Activated naive CD4-positive, alpha-beta T cell treated with anti-CD3 and anti-CD28 coated beads for 36 hours (primary cell): ENCODE data around the gene DCN. TPM values are rescaled to one million over a fixed set of nuclear protein-coding genes. Genes with fewer than 3 reads are reported as not detected.

Experiments used
- CTCF ChIA-PET: fragments of 350-600 bp; sonication (Branson Sonifier 250); formaldehyde crosslinking; loops from one replicate; lab custom pipeline; 2021; ENCODE audit warnings: antibody characterized with exemption; lab: Charles Lee
- DNase-seq: peaks from one replicate; pipeline ENCODE4 v3.0.0-alpha.2; 2020
- H3K27ac Mint-ChIP-seq: one replicate; pipeline ENCODE4 v1.8.0; 2021; ENCODE audit warnings: mild to moderate bottlenecking, mixed read lengths
- H3K27me3 Mint-ChIP-seq: one replicate; pipeline ENCODE4 v1.8.0; 2021; ENCODE audit warnings: low read depth, mixed read lengths
- H3K36me3 Mint-ChIP-seq: one replicate; pipeline ENCODE4 v1.8.0; 2021; ENCODE audit warnings: low read depth, mixed read lengths
- H3K4me1 Mint-ChIP-seq: one replicate; pipeline ENCODE4 v1.8.0; 2021; ENCODE audit warnings: low read depth, mixed read lengths
- H3K4me3 Mint-ChIP-seq: one replicate; pipeline ENCODE4 v1.8.0; 2021; ENCODE audit warnings: mild to moderate bottlenecking, moderate library complexity, mixed read lengths
- H3K9me3 Mint-ChIP-seq: one replicate; pipeline ENCODE4 v1.8.0; 2021; ENCODE audit warnings: mixed read lengths
- intact Hi-C: fragments of 100-400 bp; cut with micrococcal nuclease; formaldehyde crosslinking; loops from one replicate; pipeline ENCODE4 v1.15.1; 2023
- total RNA-seq, 2 experiments: library from RNA; stranded (reverse); gene quantifications; one replicate each; pipeline ENCODE4 v1.2.3, GENCODE V29; 2021

Gene DCN
- total RNA-seq, 2 experiments from 2014 or later: not detected

DNA sequence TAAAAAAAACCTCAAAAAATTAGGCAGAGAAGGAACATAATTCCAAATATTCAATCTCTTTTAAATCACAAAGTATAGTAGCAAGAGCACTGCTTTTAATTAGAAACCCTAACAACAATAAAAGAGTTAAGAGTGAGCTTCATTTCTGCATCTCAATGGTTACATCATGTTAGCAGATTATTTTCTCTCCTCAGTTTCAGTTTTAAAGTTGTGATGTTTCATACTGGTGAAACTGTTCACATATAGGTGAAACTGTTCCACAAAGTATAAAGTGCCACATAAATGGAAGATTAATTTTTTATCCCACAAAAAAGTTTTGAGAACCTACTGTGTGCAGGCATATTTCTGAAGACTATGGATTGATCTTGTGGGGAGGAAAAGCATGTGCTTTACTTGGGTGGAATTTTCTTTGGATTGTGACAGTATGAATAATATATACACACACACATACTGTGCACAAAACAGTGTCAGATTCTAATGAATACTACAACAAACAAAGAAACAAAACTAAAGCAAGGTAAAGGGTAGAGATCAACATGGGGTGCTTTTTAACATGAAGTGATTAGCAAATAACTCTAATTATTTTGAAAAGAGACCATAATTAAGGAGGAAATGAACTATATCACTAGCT lies 88.5 kb downstream of the DCN start:
- Mint-ChIP-seq H3K9me3 (peaks cover 17% of the 10 kb centered on the region), H3K27ac (no peak overlapping the region), H3K4me3 (no peak overlapping the region), H3K36me3 (no peaks in the 10 kb centered on the region), H3K4me1 (no peaks in the 10 kb centered on the region), H3K27me3 (peaks cover 24% of the 10 kb centered on the region)
- DNase-seq: no peak
- intact Hi-C loops: no loop called here
- CTCF ChIA-PET: no interaction called here

GRCh38 chr12:91093341-91093740 lies 89.3 kb downstream of the DCN start:
- DNase-seq: no peak
- CTCF ChIA-PET: interaction anchor here (0.7 kb wide), 1 partner anchor 1248 kb away, joined by 3 read pairs; no protein-coding TSS in a partner anchor
- Mint-ChIP-seq H3K36me3 (no peaks in the 10 kb centered on the region), H3K4me3 (no peak overlapping the region), H3K27me3 (peaks cover 24% of the 10 kb centered on the region), H3K27ac (no peak overlapping the region), H3K9me3 (peaks cover 23% of the 10 kb centered on the region), H3K4me1 (no peaks in the 10 kb centered on the region)
- intact Hi-C loops: no loop called here

DNA sequence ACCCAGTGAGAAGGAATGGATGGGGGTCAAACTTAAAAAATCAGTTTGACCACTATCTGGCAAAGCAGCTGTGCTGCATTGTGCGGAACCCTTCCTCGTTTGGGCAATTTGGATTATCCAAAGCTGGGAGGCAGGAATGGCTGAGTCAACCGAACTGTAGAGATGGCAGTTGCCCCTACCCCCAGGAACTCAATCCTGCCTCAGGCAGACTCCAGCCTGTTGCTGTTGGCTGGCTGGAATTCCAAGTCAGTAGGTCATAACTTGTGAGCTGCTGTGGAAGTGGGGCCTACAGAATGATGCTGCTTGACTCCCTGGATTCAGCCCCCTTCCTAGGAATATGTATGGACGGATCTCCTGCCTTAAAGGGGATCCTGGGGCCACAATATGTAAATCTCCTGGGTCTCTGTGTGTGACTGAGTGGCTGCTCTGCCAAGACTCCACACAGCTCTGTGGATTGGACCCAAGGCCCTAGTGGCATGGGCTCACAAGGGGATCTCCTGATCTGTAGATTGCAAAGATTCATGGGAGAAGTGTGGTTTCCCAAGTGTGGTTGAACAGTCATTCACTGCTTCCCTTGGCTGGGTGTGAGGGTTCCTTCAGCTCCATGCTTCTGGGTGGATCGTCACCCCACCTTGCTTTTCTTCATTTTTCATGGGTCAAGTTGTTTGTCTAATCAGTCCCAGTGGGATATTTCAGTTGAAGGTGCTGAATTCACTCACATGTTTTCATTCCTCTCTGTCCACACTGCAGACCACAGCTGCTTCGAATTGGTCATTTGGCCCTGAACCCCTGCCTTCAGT lies 90.5 kb downstream of the DCN start:
- H3K4me1 Mint-ChIP-seq: no peaks in the 10 kb centered on the region
- no peak for DNase-seq
- intact Hi-C loops: no loop called here
- H3K9me3 Mint-ChIP-seq: peaks cover 23% of the 10 kb centered on the region
- H3K27me3 Mint-ChIP-seq: peaks cover 22% of the 10 kb centered on the region
- H3K4me3 Mint-ChIP-seq: no peak overlapping the region
- H3K27ac Mint-ChIP-seq: no peak overlapping the region
- no peaks in the 10 kb centered on the region for H3K36me3 Mint-ChIP-seq
- CTCF ChIA-PET: no interaction called here

Other genes starting within 250 kb of the DCN start
- gene CCER1, start 227.6 kb downstream of the DCN start, total RNA-seq: not detected
- gene EPYC, start 177.8 kb downstream of the DCN start, total RNA-seq: not detected
- gene KERA, start 124.8 kb downstream of the DCN start, total RNA-seq: not detected
- gene LUM, start 71.3 kb downstream of the DCN start, total RNA-seq: not detected